GM18502 (cell line): Measurements from ENCODE around the gene OLIG3.

Experiments
- ATAC-seq: cut with Tn5 transposase; IDR thresholded peaks from one replicate; pipeline ENCODE4 v1.9.1; 2021; ENCODE audit warnings: mild to moderate bottlenecking; ENCODE audit not compliant: unreplicated experiment, poor library complexity

OLIG3 gene

DNA sequence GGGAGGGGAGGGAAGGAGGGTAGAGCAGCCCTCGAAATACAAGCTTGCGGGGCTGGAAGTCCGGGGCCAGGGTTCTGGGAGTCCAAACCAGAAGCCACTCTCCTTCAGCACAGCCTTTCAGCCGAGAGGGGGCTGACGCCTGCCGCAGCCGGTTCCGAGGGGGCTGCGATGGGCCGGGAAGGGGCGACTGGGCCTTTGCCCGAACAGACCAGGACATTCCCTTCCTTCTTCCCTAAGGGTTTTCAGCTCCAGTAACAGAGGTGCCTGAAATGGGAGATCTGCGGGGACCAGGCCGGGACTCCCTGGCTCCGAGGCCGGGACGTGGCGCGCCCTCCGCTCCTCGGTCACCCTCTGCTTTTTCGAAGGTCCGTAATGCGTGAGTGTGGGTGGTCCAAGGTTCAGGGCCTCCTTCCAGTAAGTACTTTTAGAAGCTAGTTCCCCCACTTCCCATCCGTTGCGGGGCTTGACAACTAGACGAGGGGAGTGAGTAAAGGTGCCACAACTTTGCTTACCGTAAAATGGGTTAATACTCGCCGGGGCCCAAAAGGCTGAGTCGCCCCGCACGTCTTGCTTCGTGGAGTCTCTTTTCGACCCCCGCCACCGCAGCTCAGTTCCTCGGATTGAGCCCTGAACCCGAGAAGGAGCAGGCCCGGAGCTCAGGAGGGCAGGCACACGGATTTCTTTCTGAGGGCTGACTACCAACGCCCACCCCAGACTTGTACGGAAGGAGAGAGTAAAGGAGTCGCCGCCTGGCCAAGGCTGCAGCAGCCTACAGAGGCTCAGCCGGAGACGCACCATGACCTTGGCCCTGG is 2.9 kb upstream of the OLIG3 start:
- no peak for ATAC-seq

DNA sequence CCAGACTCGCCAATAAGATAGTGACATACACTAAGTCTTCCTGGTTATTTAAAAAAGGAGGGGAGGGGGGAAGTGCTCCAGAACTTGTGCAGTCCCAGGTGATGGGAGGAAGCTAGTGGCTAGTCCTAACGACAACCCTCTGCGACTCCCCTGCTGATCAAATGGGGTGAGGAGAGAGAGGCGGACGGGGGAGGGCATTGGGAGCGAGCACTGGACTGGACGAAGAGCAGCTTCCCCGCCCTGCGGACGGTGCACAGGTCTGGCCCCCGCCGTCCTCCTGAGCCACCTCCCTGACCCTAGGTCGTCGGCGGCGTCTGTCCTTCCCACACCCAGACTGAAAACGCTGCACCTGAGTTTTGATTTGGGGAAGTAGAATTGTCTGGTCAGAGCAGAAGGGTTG is 2.2 kb upstream of the OLIG3 start:
- ATAC-seq: no peak

DNA sequence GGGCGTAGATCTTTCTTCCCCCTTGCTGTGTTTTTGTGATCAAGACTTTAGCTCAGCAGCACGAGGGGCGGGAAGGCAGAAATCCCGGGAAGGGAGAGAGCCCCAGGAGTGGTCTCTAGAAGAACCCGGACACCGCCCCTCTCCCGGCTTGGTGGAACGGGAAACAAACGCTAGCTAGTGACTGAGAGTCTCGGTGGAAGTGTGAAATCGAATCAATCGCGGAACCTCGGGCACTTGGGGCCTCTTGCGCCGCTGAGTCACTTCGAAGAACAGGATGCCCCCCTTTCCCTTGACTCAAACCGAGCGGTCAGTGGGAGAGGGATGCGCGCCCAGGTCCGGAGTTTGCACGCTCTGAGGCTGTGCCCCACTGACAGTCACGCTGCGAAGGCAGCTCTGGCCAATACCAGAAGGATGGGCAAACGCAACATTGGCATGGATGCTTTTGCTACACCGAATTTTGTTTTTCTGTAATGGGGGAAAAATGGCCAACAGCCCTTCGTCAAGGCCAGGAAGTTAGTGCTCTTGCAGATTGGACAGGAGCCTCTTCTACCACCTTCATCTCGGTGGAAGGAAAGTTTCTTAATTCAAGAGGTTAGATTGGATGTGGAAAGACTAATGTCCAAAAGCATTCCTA is 1.6 kb upstream of the OLIG3 start:
- no peak for ATAC-seq

DNA sequence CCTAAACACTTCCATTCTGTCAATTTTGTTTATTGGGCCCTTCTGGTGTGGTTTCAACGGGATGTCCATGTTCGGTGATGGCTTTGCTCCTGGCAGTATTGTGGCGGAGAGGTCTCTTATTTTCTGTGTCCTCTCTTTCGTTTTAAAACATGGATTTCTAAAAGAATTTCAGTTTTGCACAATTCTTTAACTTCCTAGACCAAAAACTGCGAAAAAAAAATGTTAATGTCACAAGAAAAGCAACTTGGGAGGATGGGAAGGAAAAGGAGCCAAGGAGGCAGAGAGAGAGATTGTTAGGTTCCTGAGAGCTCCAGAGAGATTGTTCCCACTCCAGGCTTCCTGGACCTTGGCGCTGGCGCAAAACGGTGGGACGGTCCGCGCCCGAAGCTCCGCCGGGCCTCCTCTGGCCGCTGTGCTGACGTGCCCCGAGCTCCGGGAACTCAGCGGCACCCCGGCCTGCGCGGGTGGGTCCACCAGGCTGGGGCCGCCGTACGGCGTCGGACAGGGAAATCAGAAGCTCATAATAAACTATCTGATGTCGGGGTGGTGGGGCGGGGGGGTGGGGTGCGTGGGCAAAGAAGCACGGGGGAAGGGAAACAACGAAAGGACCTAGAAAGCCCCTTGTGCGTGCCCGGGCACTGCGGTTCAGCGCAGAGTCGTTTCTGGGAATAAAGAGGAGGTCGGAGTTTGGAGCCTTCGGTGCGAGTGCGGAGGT is 951 bp upstream of the OLIG3 start:
- ATAC-seq: no peak

DNA sequence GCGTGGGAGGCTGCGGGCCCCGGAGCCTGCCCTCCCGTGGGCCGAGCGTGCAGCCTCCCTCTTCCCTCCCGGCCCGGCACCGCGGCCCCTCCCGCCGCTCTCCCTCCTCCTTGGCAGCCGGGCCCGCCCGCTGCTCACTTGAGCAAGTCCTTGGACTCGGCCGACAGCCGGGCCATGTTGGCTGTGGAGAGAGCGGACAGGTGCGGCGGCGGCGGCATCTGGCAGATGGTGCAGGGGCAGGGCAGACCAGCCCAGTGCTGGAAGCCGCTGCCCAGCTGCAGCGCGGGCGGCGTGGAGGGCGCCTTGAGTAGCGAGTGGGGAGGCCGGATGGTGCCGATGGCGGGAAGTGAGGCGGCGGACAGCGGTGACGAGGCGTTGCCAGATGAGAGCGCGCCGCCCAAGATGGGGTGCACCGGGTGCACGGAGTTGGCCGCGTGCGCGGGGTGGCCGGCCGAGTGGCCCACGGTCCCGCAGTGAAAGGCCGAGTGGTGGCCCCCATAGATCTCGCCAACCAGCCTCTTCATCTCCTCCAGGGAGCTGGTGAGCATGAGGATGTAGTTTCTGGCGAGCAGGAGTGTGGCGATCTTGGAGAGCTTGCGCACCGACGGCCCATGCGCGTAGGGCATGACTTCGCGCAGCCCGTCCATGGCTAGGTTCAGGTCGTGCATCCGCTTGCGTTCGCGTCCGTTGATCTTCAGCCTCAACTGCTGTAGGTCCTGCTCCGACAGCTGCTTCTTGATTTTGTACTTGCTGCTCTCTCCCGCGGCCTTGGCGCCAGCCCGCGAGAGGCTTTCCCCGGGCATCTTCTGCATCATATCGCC is 766 bp downstream of the OLIG3 start:
- ATAC-seq: no peak

DNA sequence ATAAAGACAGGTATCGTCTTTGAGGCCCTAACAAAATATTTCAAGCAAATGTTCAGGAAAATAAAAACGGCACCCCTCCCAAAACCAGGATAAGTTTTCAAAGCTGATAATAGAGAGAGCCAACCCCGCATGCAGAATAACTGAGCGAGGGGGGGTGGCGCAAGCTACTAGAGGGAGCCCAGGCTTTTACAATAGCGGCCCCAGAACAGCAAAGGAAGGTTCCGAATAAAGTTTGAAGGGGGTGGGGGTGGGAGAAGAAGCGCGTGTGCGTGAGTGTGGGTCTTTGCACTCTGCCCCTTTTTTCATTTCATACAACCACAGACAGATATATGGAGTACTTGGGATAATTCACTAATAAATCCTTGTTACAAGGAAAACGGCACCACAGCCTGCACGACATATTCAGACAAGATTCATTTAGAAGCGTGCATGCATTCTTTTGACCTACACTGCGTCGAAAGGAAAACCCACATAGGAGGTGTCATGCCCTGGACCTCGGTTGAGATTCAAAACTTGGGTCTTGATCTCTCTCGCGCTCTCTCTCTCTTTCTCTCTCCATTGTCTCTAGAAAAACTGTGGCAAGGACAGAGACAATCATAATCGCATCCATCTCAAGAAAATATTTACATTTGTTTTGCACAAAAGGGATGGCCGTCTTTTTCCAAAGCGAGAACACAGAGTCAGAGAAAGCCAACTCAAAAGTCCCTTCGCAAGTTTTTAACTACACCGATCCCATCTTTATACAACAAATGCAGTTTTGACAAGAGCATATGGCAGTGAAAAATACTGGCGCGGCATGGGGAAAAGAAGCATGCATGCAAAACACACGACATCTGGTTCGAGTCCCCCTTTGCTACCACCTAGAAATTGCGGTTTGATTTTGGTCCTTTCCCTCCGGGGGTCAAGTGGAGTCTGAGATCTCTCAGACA is 1.6 kb downstream of the OLIG3 start:
- no peak for ATAC-seq

DNA sequence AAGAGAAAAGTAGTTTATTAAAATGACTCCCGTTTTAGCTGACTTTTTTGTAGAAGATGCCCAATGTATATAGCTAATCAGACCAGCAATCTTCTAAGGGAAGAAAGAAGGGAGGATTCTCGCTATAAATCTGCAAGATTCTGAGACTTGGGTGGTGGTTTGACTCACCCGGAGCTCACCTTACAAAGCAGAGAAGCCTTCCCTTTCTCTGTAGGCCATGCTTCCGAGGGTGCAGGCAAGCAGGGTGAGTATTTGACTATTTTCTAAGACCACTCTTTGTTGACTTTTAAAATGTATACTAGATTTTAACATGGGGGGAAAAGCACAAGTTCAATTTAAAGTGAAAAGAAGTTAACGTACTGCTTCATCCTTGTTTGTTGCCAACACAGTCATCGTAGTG is 2.7 kb downstream of the OLIG3 start:
- no peak for ATAC-seq

DNA sequence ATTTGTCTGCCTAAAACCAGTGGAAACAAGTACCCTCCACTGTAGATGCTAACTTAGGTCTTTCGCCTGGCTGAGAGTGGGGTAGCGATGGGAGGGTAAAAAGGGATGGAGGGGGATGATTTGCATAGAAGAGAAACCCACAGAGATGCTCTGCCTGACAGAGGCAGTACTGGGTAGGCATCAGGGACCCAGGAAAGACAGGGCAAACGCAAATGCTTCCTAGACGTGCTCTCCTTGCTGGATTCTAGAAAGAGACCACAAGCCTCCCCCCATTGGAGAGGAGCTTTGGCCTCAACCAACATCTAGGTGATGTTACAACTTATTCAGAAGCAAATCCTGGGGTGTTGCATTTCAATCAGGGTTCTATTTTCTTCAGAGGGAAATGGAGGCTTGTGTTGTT is 3.2 kb downstream of the OLIG3 start:
- ATAC-seq: no peak

DNA sequence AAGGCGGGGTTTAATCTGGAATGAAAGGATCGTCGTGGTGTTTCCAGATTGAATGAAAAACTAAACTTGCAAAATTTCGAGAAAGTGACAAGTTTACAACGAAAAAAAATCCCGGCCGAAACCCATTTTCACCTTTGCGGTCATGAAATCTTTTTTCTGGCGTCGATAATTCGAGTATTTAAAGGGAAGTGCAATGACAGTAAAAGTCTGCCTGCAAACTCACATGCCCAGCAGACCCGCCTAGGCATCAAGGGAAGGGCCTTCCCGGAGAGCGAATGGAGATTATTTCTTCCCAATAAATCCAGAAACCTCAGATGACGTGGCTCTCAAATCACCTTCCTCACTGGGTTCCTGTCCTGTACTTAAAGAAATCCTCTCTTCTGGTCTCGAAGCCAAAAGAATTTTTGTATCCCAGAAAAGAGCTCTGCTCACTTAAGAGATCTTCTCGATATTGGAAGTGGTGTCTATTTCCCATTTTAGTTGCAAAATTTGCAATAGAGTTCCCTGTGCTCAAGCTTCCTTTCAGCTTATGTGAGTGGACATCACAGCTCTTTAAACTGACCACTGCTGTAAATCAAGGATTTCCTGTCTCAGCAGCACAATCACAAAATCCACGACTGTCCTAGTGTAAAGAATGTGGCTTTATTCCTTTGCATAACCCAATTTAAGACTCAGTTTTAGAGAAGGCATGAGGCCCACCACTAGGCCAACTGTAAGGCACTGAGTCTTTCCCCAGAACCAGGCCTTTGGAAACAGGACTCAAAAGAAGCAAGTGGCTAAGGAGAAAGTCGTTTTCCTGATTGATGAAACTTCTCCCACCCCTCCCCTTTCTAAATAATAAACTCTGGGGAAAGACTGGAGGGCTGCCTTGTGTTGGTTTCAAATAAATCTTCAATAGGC is 3.9 kb downstream of the OLIG3 start:
- ATAC-seq: no peak

DNA sequence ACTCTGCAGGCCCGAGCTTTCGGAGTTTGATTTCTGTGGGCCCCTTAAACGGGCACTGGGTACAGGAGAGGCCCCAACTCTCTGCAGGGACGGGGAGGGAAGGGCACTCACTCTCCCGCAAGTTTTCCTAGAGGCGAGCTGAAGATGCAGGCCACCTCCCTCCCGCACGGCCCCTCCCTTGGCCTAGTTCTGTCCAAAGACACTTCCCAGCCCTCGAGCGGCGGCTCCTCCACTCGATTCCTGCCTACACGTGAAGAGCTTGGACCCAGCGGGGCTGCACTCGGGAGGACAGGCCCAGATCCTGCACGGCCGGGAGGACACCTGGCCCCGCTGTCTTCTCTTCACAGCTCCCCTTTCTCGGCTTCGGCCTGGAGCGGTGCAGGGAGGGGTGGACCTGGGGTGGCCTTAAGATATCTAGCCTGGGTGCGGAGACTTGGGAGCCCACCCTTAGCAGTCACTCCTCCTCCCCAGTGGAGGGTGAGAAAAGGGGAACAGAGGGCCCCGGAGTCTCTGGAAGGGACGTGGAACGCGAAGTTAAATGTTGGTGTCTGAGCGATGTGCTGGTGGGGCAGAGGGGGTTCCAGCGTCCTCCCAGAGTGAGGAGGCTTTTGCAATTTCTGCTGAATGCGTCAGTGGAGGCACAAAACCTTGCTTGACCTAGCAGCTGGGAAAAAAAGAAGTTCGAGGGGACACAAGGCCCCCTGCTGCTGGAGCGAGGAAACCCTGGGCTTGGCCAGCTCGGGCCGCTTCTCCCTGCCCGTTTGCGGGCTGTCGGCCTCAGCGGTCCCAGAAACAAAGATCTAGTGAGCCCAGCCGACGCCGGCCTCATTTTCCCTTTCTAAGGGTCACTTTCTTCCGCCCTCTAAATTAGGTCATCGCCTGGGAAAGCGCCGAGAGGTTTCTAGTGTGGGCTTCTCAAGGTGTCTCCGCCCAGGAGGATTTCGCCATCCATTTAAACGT is 4.9 kb downstream of the OLIG3 start:
- ATAC-seq: no peak

DNA sequence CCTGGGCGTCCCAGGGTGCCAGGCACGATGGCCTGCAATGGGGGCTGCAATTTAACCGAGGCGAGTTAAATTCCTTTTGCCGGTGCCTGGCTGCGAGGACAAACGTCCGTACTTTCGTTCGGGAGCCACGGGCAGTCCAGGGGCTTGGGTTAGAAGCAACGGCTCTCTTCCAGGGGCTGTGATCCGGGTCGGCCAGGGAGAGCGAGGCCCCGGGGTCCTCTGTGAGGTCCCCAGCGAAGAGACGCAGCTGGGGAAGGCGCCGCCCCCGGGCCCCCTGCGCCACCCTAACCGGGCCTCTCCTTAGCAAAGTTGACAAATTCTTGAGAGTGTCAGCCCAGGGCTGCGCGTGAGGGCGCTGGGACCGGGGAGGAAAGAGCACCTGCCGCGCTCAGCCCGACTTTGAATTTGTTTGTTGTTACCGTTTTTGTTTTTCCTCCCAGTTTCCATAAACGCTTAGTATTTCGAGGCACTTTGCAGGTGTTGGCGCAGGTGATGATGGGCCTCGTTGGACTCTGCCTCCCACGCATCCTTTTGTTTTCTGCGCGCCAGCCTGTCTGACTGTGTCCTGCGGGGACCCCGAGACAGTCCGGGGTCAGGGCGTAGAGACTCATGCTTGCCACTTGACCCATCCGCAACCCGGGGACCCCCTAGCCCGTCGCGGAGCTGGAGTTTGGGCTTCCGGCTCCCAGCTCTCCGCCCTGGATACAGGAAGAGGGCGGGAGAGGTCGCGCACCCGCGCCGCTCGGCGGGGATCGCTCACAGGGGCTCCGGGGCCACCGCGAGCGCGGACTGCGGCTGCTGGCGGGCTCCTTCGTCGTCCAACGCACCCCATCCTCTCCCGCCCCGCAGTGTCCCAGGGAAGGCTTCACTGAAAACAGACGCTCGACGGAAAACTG is 5.8 kb downstream of the OLIG3 start:
- ATAC-seq: no peak

DNA sequence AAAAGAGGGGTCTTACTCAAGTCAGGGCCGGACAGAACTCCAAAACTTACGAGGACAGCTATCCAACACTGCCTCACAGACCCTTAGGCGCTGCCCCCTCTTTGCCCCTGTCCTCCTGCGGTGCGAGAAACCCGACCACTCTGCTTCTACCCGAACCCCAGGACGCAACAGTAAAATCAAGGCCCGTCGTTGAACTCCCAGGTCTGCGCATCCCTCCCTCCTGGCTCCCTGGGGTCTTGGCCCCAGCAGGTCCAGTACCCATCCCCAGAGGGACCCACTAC is 6.4 kb downstream of the OLIG3 start:
- ATAC-seq: no peak

DNA sequence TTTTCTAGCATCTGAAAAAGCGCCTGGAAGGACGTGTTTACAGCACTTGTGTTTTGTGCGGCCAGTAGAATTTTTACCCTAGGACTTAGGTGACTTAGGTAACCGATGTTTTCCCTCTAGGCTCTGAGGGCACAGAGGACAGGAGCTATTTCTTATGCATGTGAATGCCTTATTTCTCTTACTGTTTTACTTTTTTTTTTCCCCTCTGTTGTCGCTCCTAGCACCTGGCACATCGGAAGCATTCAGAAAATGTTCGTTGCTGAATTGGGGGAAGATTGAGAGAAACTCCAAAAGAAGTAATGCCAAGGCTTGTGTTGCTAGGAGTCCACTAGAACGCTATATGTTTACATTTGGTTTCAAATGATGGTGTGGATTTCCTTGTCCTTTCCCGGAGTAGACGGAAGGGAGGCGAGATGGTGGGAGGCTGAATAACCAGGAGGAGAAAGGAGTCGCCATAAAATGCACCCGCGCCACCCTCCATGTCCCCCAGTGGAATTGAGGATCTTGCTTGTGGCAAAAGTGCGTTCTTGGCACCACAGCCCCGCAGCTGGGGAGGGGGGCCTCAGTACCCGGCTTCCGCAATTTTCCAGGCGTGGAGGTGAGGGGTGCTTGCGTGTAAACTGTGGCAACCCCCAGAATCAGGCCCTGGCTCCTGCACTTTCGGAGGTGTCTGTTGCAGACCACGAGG is 6.9 kb downstream of the OLIG3 start:
- no peak for ATAC-seq

DNA sequence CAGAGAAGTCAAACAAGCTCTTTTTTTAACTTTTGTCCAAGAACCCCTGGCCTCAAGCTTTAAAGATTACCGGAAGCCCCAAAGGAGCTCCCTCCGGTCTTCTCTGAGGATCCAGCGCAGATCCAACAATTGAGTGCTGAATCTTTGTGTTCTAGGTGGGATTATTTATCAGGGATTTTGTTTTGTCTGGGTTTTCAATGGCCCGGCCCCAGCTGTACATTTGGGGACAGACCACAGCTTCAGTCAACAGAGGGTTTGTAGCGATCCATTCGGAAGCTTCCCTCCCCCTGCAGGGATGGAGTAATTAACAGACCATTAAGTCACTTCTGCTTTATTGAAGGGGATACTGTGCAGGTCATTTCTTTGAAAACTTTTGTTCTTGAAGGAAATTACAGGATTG is 7.8 kb downstream of the OLIG3 start:
- no peak for ATAC-seq

DNA sequence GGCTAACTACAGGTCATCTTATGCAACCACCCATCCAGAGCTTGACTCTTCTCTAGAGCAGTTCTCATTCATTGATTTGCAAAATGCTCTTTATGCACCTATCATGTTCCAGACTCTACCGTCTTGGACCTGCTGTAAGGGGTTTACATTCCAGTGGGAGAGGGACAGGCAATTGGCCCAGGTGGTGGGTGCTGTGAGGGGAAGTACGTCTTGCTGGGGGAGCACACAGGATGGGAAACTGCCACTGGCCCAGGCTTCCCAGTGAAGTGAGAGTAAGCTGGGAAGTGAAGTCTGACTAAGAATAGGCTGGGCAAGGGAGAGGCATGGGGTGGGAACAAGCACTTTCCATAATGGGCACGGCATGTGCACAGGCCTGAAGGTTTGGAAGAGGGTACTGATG is 13.8 kb downstream of the OLIG3 start:
- ATAC-seq: no peak

DNA sequence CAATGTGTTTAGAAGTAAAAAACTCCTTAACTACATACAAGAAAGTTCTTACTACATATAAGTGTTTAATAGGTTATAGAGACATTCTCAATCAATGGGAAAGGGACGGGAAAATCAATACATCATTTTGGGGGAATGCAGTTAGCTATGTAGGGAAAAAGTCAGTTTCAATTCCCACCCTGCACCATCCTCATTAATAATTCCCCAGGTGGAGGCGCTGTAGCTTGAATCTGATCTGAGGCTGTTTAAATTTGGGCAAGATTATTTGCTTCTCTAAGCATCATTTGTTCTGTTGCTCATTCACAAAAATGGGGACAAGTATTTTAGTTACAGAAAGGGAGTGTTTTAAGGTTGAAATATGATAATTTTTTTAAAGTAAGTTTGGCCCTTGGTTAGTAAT is 19.1 kb downstream of the OLIG3 start:
- no peak for ATAC-seq
